Measurements from ENCODE around the gene SMIM32.

The SMIM32 gene

GRCh38 chr5:136162008-136162407 lies 31.0 kb downstream of the SMIM32 start:
- CTCF ChIA-PET: interaction anchor here (0.7 kb wide), 1 partner anchor 599 kb away, joined by 3 read pairs; no protein-coding TSS in a partner anchor
- no peak for TF ChIP-seq FOXA1 (IDR thresholded peaks at IDR 0.05)
- TF ChIP-seq ARNT (IDR thresholded peaks at IDR 0.05): no peak
- no peak for TF ChIP-seq SUZ12 (IDR thresholded peaks at IDR 0.05)
- TF ChIP-seq FOXK2 (IDR thresholded peaks at IDR 0.05): no peak
- DNase-seq (ENCODE audit: extremely low spot score): no peak
- POLR2A ChIA-PET: no interaction called here

GRCh38 chr5:136159457-136159856 lies 33.5 kb downstream of the SMIM32 start:
- CTCF ChIA-PET: interaction anchor here (0.7 kb wide), 1 partner anchor 271 kb away, joined by 9 read pairs; no protein-coding TSS in a partner anchor

GRCh38 chr5:136157514-136157913 lies 35.4 kb downstream of the SMIM32 start:
- DNase-seq (ENCODE audit: extremely low spot score): no peak
- TF ChIP-seq LEF1 (IDR thresholded peaks at IDR 0.05; ENCODE audit: borderline replicate concordance): no peak
- no peak for TF ChIP-seq L3MBTL2 (conservative IDR thresholded peaks at IDR 0.05)
- TF ChIP-seq TARDBP (IDR thresholded peaks at IDR 0.05): no peak
- no peak for TF ChIP-seq ZNF384 (IDR thresholded peaks at IDR 0.05)
- no peak for TF ChIP-seq SP1 (IDR thresholded peaks at IDR 0.05)
- no peak for TF ChIP-seq FOXK2 (IDR thresholded peaks at IDR 0.05)
- no peak for TF ChIP-seq SUZ12 (IDR thresholded peaks at IDR 0.05)
- TF ChIP-seq NFRKB (IDR thresholded peaks at IDR 0.05): no peak
- TF ChIP-seq PKNOX1 (IDR thresholded peaks at IDR 0.05): no peak
- no peak for TF ChIP-seq ELF4 (IDR thresholded peaks at IDR 0.05)
- TF ChIP-seq HDGF (IDR thresholded peaks at IDR 0.05; ENCODE audit: borderline replicate concordance): no peak
- no peak for TF ChIP-seq FOXM1 (IDR thresholded peaks at IDR 0.05; ENCODE audit: borderline replicate concordance)
- TF ChIP-seq CTBP1 (IDR thresholded peaks at IDR 0.05; ENCODE audit: borderline replicate concordance): no peak
- TF ChIP-seq ARNT (IDR thresholded peaks at IDR 0.05): no peak
- TF ChIP-seq FOXA1 (IDR thresholded peaks at IDR 0.05): no peak
- TF ChIP-seq BHLHE40 (IDR thresholded peaks at IDR 0.05; ENCODE audit: borderline replicate concordance): no peak
- POLR2A ChIA-PET: no interaction called here
- CTCF ChIA-PET: interaction anchor here (0.5 kb wide), 1 partner anchor 15 kb away, joined by 3 read pairs; no protein-coding TSS in a partner anchor

More at GRCh38 chr5:136159457-136159856, 33.5 kb downstream of the SMIM32 start:
- TF ChIP-seq NFRKB (IDR thresholded peaks at IDR 0.05) (no peak), BHLHE40 (IDR thresholded peaks at IDR 0.05; ENCODE audit: borderline replicate concordance) (no peak), FOXK2 (IDR thresholded peaks at IDR 0.05) (no peak)
- DNase-seq (ENCODE audit: extremely low spot score): no peak
- POLR2A ChIA-PET: no interaction called here

GRCh38 chr5:136155761-136156160 lies 37.2 kb downstream of the SMIM32 start:
- CTCF ChIA-PET: no interaction called here
- POLR2A ChIA-PET: no interaction called here
- DNase-seq (ENCODE audit: extremely low spot score): no peak
- TF ChIP-seq NFRKB (IDR thresholded peaks at IDR 0.05) (no peak), SUZ12 (IDR thresholded peaks at IDR 0.05) (no peak), CTBP1 (IDR thresholded peaks at IDR 0.05; ENCODE audit: borderline replicate concordance) (no peak), TARDBP (IDR thresholded peaks at IDR 0.05) (no peak), FOXM1 (IDR thresholded peaks at IDR 0.05; ENCODE audit: borderline replicate concordance) (no peak), SP1 (IDR thresholded peaks at IDR 0.05) (no peak), ARNT (IDR thresholded peaks at IDR 0.05) (no peak), FOXK2 (IDR thresholded peaks at IDR 0.05) (no peak), ELF4 (IDR thresholded peaks at IDR 0.05) (no peak), L3MBTL2 (conservative IDR thresholded peaks at IDR 0.05) (no peak), BHLHE40 (IDR thresholded peaks at IDR 0.05; ENCODE audit: borderline replicate concordance) (no peak), LEF1 (IDR thresholded peaks at IDR 0.05; ENCODE audit: borderline replicate concordance) (no peak), FOXA1 (IDR thresholded peaks at IDR 0.05) (no peak), HDGF (IDR thresholded peaks at IDR 0.05; ENCODE audit: borderline replicate concordance) (no peak), PKNOX1 (IDR thresholded peaks at IDR 0.05) (no peak), ZNF384 (IDR thresholded peaks at IDR 0.05) (no peak)

GRCh38 chr5:136155078-136155477 lies 37.9 kb downstream of the SMIM32 start:
- CTCF ChIA-PET: no interaction called here
- POLR2A ChIA-PET: no interaction called here
- TF ChIP-seq HDGF (IDR thresholded peaks at IDR 0.05; ENCODE audit: borderline replicate concordance) (no peak), BHLHE40 (IDR thresholded peaks at IDR 0.05; ENCODE audit: borderline replicate concordance) (no peak), FOXK2 (IDR thresholded peaks at IDR 0.05) (no peak), LEF1 (IDR thresholded peaks at IDR 0.05; ENCODE audit: borderline replicate concordance) (no peak), L3MBTL2 (conservative IDR thresholded peaks at IDR 0.05) (no peak), NFRKB (IDR thresholded peaks at IDR 0.05) (no peak), TARDBP (IDR thresholded peaks at IDR 0.05) (no peak), SP1 (IDR thresholded peaks at IDR 0.05) (no peak), ZNF384 (IDR thresholded peaks at IDR 0.05) (no peak), FOXA1 (IDR thresholded peaks at IDR 0.05) (no peak), CTBP1 (IDR thresholded peaks at IDR 0.05; ENCODE audit: borderline replicate concordance) (no peak), ELF4 (IDR thresholded peaks at IDR 0.05) (no peak), FOXM1 (IDR thresholded peaks at IDR 0.05; ENCODE audit: borderline replicate concordance) (no peak), ARNT (IDR thresholded peaks at IDR 0.05) (no peak), SUZ12 (IDR thresholded peaks at IDR 0.05) (no peak), PKNOX1 (IDR thresholded peaks at IDR 0.05) (no peak)
- no peak for DNase-seq (ENCODE audit: extremely low spot score)

GRCh38 chr5:136153581-136154236 lies 39.3 kb downstream of the SMIM32 start:
- ChIA-PET POLR2A (no interaction called here), CTCF (interaction anchor here (0.7 kb wide), 1 partner anchor 315 kb away, joined by 3 read pairs; no protein-coding TSS in a partner anchor)
- TF ChIP-seq FOXA1 (IDR thresholded peaks at IDR 0.05): no peak
- no peak for TF ChIP-seq FOXM1 (IDR thresholded peaks at IDR 0.05; ENCODE audit: borderline replicate concordance)
- TF ChIP-seq LEF1 (IDR thresholded peaks at IDR 0.05; ENCODE audit: borderline replicate concordance): no peak
- no peak for TF ChIP-seq SP1 (IDR thresholded peaks at IDR 0.05)
- no peak for TF ChIP-seq SUZ12 (IDR thresholded peaks at IDR 0.05)
- TF ChIP-seq ELF4 (IDR thresholded peaks at IDR 0.05): no peak
- no peak for TF ChIP-seq ARNT (IDR thresholded peaks at IDR 0.05)
- no peak for TF ChIP-seq TARDBP (IDR thresholded peaks at IDR 0.05)
- no peak for TF ChIP-seq ZNF384 (IDR thresholded peaks at IDR 0.05)
- no peak for TF ChIP-seq L3MBTL2 (conservative IDR thresholded peaks at IDR 0.05)
- TF ChIP-seq CTBP1 (IDR thresholded peaks at IDR 0.05; ENCODE audit: borderline replicate concordance): no peak
- no peak for TF ChIP-seq BHLHE40 (IDR thresholded peaks at IDR 0.05; ENCODE audit: borderline replicate concordance)
- TF ChIP-seq HDGF (IDR thresholded peaks at IDR 0.05; ENCODE audit: borderline replicate concordance): no peak
- TF ChIP-seq NFRKB (IDR thresholded peaks at IDR 0.05): no peak
- TF ChIP-seq PKNOX1 (IDR thresholded peaks at IDR 0.05): no peak
- TF ChIP-seq FOXK2 (IDR thresholded peaks at IDR 0.05): no peak
- DNase-seq (ENCODE audit: extremely low spot score): no peak

All from HEK293T (cell line).